HL-60 (cell line): ENCODE measurements around the gene SNX7.

Source experiments
- DNase-seq, 2 experiments: peaks; one replicate each; pipeline ENCODE4 v3.0.0-alpha.2; 2010 to 2020; ENCODE audit warnings: low read depth in 1 of 2, low spot score in 1 of 2
- H3K27ac ChIP-seq: fragments of 250-450 bp; sonication (Bioruptor Pico); replicated peaks from 2 replicates; pipeline ENCODE4 v1.5.1; 2020; ENCODE audit warnings: mild to moderate bottlenecking, moderate library complexity
- H3K27me3 ChIP-seq: fragments of 250-450 bp; sonication (Bioruptor Pico); 2 replicates; pipeline ENCODE4 v1.5.1; 2021; ENCODE audit warnings: mild to moderate bottlenecking, moderate library complexity; ENCODE audit not compliant: insufficient read depth, poor library complexity, severe bottlenecking
- H3K4me3 ChIP-seq: replicated peaks from 2 replicates; pipeline ENCODE4 v1.5.1; 2011; ENCODE audit warnings: mild to moderate bottlenecking, control low read depth, low read length; ENCODE audit not compliant: insufficient read depth
- GABPA ChIP-seq: IDR thresholded peaks from 2 replicates; pipeline ENCODE4 v1.6.1; 2012; ENCODE audit warnings: low read depth
- POLR2AphosphoS5 ChIP-seq: IDR thresholded peaks from 2 replicates; pipeline ENCODE4 v1.6.1; 2012; ENCODE audit warnings: low read depth
- REST ChIP-seq: IDR thresholded peaks from 2 replicates; pipeline ENCODE4 v1.6.1; 2012; ENCODE audit warnings: low read depth; ENCODE audit not compliant: insufficient replicate concordance
- SPI1 ChIP-seq: IDR thresholded peaks from 2 replicates; pipeline ENCODE4 v1.6.1; 2012; ENCODE audit warnings: low read depth, mild to moderate bottlenecking, borderline replicate concordance
- TF ChIP-seq, protein P1 (sequence below): IDR thresholded peaks from one replicate; pipeline ENCODE4 v1.5.1; 2011; ENCODE audit warnings: low read length, control low read depth, inconsistent platforms; ENCODE audit not compliant: insufficient read depth

SNX7 gene

GRCh38 chr1:98702976-98703375 is 41.5 kb downstream of the SNX7 start:
- H3K27me3 ChIP-seq, result no peaks in the 10 kb centered on the region
- TF ChIP-seq REST, result no peak
- TF ChIP-seq SPI1, result no peak
- TF ChIP-seq POLR2AphosphoS5, result no peak
- TF ChIP-seq, protein P1, sequence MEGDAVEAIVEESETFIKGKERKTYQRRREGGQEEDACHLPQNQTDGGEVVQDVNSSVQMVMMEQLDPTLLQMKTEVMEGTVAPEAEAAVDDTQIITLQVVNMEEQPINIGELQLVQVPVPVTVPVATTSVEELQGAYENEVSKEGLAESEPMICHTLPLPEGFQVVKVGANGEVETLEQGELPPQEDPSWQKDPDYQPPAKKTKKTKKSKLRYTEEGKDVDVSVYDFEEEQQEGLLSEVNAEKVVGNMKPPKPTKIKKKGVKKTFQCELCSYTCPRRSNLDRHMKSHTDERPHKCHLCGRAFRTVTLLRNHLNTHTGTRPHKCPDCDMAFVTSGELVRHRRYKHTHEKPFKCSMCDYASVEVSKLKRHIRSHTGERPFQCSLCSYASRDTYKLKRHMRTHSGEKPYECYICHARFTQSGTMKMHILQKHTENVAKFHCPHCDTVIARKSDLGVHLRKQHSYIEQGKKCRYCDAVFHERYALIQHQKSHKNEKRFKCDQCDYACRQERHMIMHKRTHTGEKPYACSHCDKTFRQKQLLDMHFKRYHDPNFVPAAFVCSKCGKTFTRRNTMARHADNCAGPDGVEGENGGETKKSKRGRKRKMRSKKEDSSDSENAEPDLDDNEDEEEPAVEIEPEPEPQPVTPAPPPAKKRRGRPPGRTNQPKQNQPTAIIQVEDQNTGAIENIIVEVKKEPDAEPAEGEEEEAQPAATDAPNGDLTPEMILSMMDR, result no peak
- TF ChIP-seq GABPA, result no peak
- DNase-seq, result no peak
- H3K4me3 ChIP-seq, result no peak overlapping the region
- no peak overlapping the region for H3K27ac ChIP-seq

GRCh38 chr1:98704474-98704873 is 43.0 kb downstream of the SNX7 start:
- Histone ChIP-seq H3K27ac (no peak overlapping the region), H3K4me3 (no peak overlapping the region), H3K27me3 (no peaks in the 10 kb centered on the region)
- no peak for TF ChIP-seq POLR2AphosphoS5
- no peak for TF ChIP-seq GABPA
- TF ChIP-seq, protein P1, result no peak
- TF ChIP-seq REST, result no peak
- TF ChIP-seq SPI1, result no peak
- DNase-seq, result no peak

DNA sequence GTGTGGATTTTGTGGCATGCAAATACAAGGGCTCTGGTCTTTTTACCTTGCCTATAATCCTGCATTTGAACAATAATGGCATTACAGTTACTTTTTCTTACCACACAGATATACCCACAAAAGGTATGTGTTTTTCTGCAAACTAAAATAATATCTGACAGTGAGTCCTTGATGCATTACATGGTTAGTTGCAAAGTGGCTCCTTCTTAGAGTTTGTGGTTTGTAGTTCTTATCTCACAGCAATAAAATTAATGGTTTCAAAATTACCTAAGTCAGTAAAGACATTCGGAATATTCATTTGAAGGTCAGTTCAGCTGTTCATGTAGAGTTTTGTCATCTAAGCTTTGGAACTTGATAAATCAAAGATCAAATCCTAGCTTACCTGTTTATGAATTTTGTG is 43.5 kb downstream of the SNX7 start:
- H3K27me3 ChIP-seq, result no peaks in the 10 kb centered on the region
- H3K4me3 ChIP-seq, result no peak overlapping the region
- DNase-seq, result no peak
- TF ChIP-seq POLR2AphosphoS5 (no peak), GABPA (no peak), REST (no peak), SPI1 (no peak)
- TF ChIP-seq, protein P1, result no peak
- no peak overlapping the region for H3K27ac ChIP-seq
